ENCODE results near the gene PLSCR4.

The PLSCR4 gene

GRCh38 chr3:146189519-146190173, 61.3 kb downstream of the PLSCR4 start:
- DNase-seq: peak; percentile 10

DNA sequence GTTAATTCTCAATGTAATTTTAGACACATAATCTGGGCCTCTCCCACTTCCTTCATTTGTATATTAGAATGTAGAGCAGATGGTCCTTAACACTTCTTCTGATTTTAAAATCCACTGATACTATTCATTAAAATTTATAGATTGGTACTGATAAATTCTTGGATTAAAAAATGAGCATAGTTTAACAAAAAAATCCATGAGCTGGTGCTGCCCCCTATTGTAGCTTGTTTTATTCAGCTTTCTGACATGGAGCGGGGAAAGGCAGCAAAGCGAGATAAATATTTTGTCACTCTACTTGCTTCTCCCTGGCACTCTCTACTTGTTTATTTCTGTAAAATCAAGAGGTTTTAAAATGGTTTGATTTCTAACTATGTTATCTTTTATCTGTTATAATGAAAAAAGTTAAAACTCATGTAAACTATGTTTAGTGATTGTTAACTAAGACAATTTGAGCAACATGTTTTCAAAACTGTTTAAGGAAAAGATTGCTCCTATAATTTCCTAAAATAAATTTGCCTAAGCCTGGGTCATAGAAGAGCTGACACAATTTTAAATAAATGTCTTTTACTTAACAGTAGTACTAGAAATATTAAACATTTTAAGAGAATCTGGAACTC, 63.5 kb downstream of the PLSCR4 start:
- DNase-seq: peak; percentile 0

GRCh38 chr3:146184241-146185015, 66.5 kb downstream of the PLSCR4 start:
- DNase-seq: no peak

DNA sequence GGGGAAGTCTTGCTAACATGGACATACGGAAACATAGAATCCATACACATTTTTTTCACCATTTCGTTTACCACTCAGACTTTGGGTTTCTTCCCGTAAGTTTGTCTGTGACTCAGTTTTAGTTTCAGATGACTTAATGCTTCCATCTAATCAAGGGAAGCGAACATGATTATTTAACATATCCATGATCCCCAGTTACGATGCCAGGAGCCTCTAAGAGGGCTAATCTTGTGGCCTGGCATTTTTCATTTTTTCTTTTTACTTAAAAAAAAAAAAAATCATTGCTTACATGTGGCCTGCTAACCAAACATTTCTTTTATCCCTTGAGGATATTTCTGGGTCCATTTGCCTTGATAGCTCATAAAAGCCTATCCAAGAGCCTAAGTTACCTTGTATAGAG, 69.7 kb downstream of the PLSCR4 start:
- no peak for DNase-seq

GRCh38 chr3:146180376-146180775, 70.5 kb downstream of the PLSCR4 start:
- no peak for DNase-seq

GRCh38 chr3:146178006-146178689, 72.8 kb downstream of the PLSCR4 start:
- DNase-seq: no peak

GRCh38 chr3:146177519-146177918, 73.4 kb downstream of the PLSCR4 start:
- DNase-seq: no peak

DNA sequence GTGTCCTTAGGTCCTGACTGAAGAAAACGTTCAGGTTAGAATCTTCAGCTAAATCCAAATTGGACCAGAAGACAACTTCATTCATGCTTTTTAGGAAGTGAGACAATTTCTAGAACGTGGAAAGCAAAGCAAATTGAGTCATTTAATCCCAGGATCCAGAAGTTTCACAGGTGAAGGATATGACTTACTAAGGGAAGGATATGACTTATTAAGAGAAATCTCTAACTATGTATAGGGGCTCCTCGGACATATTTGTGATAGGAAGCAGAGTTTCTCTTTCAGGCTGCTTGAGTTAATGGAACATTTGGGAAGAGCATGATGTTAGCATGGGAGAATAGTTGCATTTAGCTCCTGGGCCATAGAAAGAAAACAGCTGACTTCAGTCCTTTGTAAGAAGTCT, 73.8 kb downstream of the PLSCR4 start:
- DNase-seq: no peak

DNA sequence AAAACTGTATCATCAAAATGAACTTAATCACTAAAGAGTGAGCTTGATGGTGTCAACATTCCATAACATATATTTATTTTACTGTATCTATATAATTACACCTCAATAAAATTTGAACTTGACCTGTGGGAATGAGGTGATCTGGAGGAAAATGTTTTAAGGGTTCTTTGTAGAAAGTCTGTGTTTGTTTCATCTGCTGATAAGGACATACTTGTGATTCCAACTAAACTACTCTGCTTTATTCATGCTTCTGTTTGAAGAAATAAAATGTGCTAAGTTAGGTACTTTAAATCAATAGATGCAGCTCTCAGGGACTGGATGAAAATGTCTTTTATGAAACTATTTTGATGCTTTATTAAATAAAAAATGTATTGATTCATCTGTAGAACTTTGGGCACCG, 78.3 kb downstream of the PLSCR4 start:
- DNase-seq: no peak

GRCh38 chr3:146170591-146170990, 80.3 kb downstream of the PLSCR4 start:
- DNase-seq: no peak

DNA sequence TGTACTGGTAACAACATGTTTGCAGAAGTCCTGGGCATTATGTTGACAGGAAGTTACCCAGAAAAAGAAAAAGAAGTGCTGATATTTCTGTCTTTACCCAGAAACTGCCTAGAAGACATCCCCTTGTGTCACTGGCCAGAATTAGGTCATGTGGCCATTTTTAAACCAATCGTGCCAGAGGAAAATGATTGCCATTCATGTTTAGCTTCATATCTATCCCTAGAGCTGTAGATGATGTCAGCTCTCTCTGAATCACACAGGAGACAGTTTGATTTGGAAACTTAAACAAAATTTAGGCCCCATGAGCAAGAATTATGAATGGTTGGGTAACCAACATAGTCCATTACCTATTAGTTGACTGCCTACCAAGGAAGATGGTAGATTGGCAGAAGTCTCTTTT, 81.0 kb downstream of the PLSCR4 start:
- DNase-seq: no peak

- DNase-seq: no peak
These were observed 84.1 kb downstream of the PLSCR4 start for GRCh38 chr3:146166826-146167225.

DNA sequence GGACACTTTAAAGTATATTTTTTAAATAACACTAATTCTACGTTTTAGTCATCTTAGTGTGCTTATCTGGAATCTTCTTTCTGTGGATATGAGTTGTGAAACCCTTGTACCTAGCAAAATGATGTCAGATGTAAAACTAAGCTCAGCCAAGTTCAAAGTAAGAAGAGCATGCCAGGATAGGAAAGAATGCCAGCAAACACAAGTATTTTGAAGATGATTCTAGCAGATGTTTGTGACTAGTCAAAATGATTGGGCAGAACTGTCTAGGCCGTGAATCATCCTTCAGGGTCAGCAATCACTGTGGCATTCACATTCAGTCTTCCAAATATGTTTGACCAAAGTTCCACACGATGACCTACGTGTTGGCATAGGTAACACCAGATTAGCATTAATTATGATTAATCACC, 84.5 kb downstream of the PLSCR4 start:
- no peak for DNase-seq

DNA sequence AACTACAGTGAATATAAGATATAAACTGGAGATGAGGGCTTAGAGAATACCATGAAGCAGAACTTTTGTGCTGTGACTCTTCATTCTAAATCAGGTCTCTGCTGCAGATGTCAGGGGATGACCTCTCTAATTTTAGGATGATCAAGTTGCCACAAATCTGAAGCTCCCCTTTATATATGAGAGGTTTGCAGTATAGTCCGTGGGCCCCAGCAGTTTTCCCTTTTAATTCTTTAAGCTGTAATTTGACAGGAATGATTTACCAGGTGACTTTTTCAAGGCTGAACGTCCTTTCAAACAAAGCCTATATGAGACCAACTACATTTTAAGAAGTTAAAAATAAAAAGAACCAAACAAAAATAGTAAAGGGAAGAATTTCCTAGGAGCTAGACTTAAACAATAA, 85.0 kb downstream of the PLSCR4 start:
- no peak for DNase-seq

DNA sequence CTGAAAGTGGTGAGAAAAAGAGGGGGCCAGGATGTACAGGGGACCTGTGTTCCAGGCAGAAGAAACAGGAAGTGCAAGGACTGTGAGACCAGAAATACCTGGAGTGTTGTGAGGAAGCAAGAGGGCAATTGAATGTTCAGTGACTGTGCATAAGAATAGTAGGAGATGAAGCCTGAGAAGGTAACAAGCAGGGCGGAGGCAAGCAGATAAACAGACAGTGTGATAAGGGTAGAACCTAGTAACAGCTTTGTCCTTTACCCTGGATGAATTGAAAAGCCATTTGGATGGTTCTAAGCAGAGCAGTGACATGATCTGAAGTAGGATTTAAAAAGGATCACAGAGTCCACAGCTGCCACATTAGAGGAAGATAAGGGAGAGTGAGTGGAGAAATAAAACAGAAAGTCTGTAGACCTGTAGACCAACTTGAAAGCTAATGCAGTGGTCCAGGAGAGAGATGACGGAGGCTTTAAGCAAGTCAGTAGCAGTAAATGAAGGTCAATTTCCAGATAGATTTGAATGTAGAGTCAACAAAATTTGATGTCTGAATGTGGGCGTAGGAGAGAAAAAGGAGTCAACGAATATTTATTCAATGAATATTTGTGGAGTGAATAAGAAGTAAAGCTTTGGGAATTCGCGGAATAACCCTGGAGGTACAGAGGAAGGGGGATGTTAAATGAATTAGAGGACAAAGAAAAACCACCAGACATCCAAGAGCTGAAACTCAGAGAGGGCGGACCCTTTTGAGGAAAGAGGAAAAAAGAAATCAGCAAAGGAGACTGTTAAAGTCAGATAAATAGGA, 85.7 kb downstream of the PLSCR4 start:
- no peak for DNase-seq

GRCh38 chr3:146164506-146164905, 86.4 kb downstream of the PLSCR4 start:
- DNase-seq: no peak

GRCh38 chr3:146164071-146164470, 86.8 kb downstream of the PLSCR4 start:
- DNase-seq: no peak

DNA sequence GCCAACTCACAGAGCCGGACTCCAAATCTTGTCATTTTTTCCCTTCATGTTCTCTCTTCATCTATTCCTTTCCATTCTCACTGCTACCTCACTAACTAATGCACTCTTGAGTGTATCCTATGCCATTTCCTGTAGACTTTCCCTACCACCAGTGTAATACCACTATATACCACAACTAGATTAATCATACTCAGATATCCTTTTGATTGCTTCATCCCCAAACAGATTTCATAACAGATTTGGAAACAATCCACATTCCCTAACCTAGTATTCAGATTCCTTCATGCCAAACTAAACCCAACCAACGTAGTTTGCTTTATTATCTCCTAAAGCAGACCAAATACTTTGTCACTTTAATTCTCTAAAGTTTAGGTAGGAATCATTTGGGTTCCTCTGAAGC, 87.3 kb downstream of the PLSCR4 start:
- no peak for DNase-seq

DNA sequence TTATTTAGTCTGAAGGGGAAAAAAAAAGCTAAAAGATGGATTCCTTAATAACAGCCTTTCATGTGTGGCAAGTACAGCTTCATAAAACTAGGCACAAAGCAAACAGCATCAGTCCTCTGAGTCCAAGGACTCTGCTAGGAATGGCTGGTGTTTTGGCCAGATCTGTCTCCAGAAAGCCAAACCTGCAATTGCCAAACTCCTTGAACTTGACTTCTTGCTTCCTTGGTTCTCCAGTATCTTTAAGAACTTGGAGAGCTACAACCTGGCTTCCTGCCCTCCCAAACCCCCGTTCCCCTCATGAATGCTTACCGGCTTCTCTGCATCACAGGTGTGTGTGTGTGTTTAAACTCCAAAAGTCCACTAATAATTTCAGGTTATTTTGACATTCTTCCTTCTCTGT, 88.3 kb downstream of the PLSCR4 start:
- DNase-seq: no peak

- DNase-seq: no peak
These were observed 89.3 kb downstream of the PLSCR4 start for GRCh38 chr3:146161663-146162002.

DNA sequence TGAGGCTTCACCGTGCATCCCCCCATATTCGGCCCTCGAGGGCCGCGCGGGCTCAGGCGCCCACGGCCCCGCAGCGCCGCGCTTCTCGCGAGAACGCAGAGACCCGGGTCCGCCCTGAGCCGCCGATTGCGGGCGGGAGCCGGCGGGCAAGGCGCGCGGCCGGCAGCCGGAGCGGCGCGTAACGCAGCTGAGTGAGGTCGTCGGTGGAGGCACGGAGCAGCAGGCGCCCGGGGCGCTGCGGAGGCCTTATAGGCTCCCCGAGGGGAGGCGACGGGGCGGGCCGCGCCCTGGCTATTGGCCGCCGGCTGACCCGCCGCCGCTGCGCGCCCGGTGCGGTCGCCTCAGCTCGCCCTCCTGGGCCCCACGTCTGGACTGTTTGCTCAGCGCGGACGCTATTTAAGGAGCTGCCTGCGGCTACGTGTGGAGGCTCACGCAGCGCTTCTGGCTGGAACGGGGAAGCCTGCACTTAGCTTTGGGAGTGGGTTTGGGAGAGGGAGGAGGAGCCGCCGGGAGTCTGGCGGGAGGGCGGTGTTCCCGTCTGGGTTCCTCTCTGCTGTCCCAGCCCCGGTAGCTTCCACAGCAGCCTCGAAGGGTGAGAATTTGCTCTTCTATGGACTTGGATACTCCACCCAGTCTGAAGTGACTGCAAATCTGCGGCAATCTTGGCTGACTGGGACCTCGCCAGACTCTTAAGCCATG, 89.8 kb downstream of the PLSCR4 start, which contains the start of gene PLOD2:
Gene PLOD2 (minus strand): TSS at position 221 of the 699 bp plus-strand sequence. CDS start 195 bp downstream, at position 26.
- DNase-seq: no peak

GRCh38 chr3:146160321-146160963, 90.5 kb downstream of the PLSCR4 start:
- DNase-seq: no peak
